Right lobe of liver (tissue), 6 donors: ENCODE results near the gene MTREX. TPM values are rescaled to one million over a fixed set of nuclear protein-coding genes. Genes with fewer than 3 reads are reported as not detected.

Experiments used
- ATAC-seq, 4 donors: fragments of 200-7000 bp; cut with Tn5 transposase; one replicate each; pipeline ENCODE4 v1.9.1; 2020; ENCODE audit warnings: mild to moderate bottlenecking in 4 of 4, moderate library complexity in 4 of 4
- DNase-seq, 3 donors: peaks; one replicate each; pipeline ENCODE4 v3.0.0-alpha.2; 2020
- H3K27ac ChIP-seq, 3 donors: fragments of 200-600 bp; one replicate each; pipeline ENCODE4 v1.8.0; 2022
- H3K27me3 ChIP-seq, 2 donors: fragments of 200-600 bp; one replicate each; pipeline ENCODE4 v1.8.0; 2022
- H3K36me3 ChIP-seq, 4 donors: fragments of 200-600 bp; sonication (generic) in 1 of 4; one replicate each; pipeline versions ENCODE4 v1.5.1 to v1.8.0; 2017 to 2022; ENCODE audit warnings: control low read depth in 1 of 4
- H3K4me1 ChIP-seq, 4 donors: fragments of 200-600 bp; sonication (generic) in 1 of 4; one replicate each; pipeline versions ENCODE4 v1.5.1 to v1.8.0; 2017 to 2022; ENCODE audit warnings: control low read depth in 1 of 4
- H3K4me3 ChIP-seq, 3 donors: fragments of 200-600 bp; one replicate each; pipeline ENCODE4 v1.8.0; 2022
- H3K9me3 ChIP-seq, 4 donors: fragments of 200-600 bp; sonication (generic) in 1 of 4; one replicate each; pipeline versions ENCODE4 v1.5.1 to v1.8.0; 2017 to 2022; ENCODE audit warnings: control low read depth in 1 of 4
- POLR2A ChIP-seq: fragments of 450-650 bp; IDR thresholded peaks from one replicate; pipeline ENCODE4 v1.6.1; 2017; ENCODE audit warnings: antibody characterized with exemption, mild to moderate bottlenecking
- WGBS: methylation state at CpG from one replicate; pipeline ENCODE4 v1.1.6; 2018; ENCODE audit warnings: low coverage, low lambda C conversion rate; ENCODE audit not compliant: insufficient coverage; ENCODE audit errors: missing lambda C conversion rate; 5-methylcytosine and 5-hydroxymethylcytosine counted together
- intact Hi-C, 2 donors: fragments of 100-400 bp; cut with DNase I; formaldehyde crosslinking; loops; one replicate each; pipeline versions ENCODE4 v1.11.2 to v1.14.1; 2022
- total RNA-seq, 6 experiments: library from RNA; depleted of rRNA in 2 of 6; stranded (reverse); fragments of >200 nt in 2 of 6; fragmentation: NEBNext Ultra II Directional in 3 of 6; extraction: Animal tissue kit (Norgen Biotek cat#: 25700) in 3 of 6; gene quantifications; one replicate each; pipeline versions ENCODE4 v1.1.0 to v1.2.4, GENCODE V29; 2016 to 2023
- TF ChIP-seq, protein P1 (sequence below), 4 donors: fragments of 200-600 bp in 3 of 4; fragments of 450-650 bp in 1 of 4; IDR thresholded peaks; one replicate each; pipeline versions ENCODE4 v1.5.1 to v1.8.0; 2016 to 2022; ENCODE audit warnings: antibody characterized with exemption in 4 of 4, mild to moderate bottlenecking in 2 of 4
- donor health status: DM: no; HTN: yes; CAD: no.
- donor health status: DM: no; HTN: no; CAD: no.
- donor health status: DM: no; HTN: no; CAD: no.
- donor health status: DM: no; HTN: yes; CAD: no.
- donor health status: DM: no; HTN: yes; CAD: no.

MTREX gene
- total RNA-seq, 6 experiments from 2014 or later = 24.7 to 42.4 (median 31.9) TPM

DNA sequence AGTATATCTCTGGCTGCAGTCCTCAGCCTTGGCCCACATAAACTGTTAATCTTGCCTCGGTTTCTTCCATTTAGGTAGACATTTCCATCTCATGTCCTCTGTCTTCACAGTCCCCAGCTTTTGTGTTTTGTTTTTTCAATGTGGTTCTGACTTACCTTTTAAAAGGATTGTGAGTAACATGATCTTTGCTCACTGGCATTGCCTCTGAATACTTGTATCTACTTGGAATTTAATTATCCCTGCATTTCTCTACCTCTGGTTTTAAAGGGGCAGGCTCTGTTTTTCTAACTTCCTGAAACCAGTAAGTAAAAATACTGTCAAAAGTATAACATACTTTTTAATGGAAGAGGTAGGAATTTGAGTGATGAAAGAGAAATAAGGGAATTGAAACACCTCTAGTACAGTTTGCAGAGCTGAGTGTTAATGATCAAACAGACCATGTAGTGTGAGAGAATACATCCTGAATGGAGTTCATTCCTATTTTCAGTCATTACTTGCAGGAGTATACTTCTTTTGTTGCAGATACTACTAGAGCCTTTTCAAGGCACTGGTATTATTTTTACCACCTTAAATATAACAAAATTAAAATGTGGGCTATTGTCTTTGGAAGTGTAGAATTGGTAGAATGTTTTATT lies 62.6 kb downstream of the MTREX start:
- Histone ChIP-seq H3K27me3 (no peaks in the 10 kb centered on the region), H3K36me3 (peaks cover 0 to 6% (median 2%) of the 10 kb centered on the region in 4 donors), H3K9me3 (no peaks in the 10 kb centered on the region), H3K4me1 (peaks cover 0 to 1% (median 0%) of the 10 kb centered on the region in 4 donors), H3K27ac (no peak overlapping the region), H3K4me3 (no peak overlapping the region)
- intact Hi-C loops = no loop called here
- DNase-seq (no peak), ATAC-seq (peak in 2 of 4 donors; percentile 44 to 54)
- WGBS = 100% methylated on average over 1 of the region's 1 CpG
- TF ChIP-seq POLR2A = no peak
- TF ChIP-seq, protein P1, sequence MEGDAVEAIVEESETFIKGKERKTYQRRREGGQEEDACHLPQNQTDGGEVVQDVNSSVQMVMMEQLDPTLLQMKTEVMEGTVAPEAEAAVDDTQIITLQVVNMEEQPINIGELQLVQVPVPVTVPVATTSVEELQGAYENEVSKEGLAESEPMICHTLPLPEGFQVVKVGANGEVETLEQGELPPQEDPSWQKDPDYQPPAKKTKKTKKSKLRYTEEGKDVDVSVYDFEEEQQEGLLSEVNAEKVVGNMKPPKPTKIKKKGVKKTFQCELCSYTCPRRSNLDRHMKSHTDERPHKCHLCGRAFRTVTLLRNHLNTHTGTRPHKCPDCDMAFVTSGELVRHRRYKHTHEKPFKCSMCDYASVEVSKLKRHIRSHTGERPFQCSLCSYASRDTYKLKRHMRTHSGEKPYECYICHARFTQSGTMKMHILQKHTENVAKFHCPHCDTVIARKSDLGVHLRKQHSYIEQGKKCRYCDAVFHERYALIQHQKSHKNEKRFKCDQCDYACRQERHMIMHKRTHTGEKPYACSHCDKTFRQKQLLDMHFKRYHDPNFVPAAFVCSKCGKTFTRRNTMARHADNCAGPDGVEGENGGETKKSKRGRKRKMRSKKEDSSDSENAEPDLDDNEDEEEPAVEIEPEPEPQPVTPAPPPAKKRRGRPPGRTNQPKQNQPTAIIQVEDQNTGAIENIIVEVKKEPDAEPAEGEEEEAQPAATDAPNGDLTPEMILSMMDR (IDR thresholded peaks at IDR 0.05) = no peak

DNA sequence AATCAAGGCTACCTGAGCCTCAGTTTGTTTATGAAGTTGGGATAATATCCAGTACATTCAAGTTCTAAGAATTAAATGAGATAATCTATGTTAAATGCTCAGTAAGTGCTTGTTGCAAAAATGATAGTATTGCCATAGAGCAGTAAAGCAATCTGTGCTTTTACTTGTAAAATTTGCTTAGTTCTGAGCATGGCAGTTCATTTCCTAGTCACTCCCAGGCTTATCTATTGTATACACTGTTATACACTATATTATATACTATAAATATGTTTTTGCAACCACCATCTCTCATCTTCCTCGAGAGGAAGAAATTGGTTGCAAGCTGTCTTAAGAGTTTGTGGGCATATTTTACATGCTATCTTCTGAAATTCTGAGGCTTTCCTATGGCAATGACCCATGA lies 63.4 kb downstream of the MTREX start:
- intact Hi-C loops = no loop called here
- WGBS = 89% methylated on average over 1 of the region's 1 CpG
- no peaks in the 10 kb centered on the region for H3K9me3 ChIP-seq
- peaks cover 0 to 7% (median 2%) of the 10 kb centered on the region in 4 donors for H3K36me3 ChIP-seq
- H3K4me1 ChIP-seq = no peaks in the 10 kb centered on the region
- H3K4me3 ChIP-seq = no peak overlapping the region
- H3K27me3 ChIP-seq = no peaks in the 10 kb centered on the region
- ATAC-seq (no peak), DNase-seq (no peak)
- no peak overlapping the region for H3K27ac ChIP-seq
- TF ChIP-seq, protein P1 (IDR thresholded peaks at IDR 0.05) = no peak
- no peak for TF ChIP-seq POLR2A

DNA sequence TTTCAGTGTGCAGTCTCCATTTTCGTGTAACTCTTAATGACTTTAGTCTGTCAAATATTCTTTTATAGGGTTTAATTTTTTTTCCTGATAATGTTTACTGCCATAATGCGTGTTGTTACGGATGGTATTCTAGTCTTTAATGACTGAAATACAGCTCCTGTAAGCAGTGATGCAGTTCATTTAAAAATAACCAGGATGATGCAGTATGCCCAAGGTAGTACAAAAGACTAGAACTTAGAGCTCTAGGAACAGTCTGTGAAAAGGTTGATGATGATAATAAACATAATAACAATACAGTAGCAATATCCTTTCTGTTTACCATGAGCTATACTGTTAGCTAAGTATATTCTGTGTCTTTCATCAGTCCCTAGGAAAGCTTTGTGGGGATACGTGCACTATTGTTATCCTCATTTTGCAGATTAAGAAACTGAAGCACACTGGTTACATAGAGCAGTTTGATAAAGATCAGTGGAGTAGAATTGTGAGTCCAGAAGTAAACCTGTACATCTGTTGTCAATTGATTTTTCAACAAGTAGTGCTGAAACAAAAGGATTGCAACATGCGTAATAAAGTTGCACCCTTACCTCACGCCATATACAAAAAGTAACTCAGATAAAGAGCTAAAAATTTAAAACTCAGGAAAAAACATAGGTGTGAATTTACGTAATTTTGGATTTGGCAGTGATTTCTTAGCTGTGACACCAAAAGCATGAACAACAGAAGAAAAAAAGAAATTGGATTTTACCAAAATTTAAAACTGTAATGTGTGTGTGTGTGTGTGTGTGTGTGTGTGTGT lies 64.5 kb downstream of the MTREX start:
- Histone ChIP-seq H3K27ac (no peak overlapping the region), H3K4me1 (no peaks in the 10 kb centered on the region), H3K9me3 (no peaks in the 10 kb centered on the region), H3K27me3 (no peaks in the 10 kb centered on the region), H3K4me3 (no peak overlapping the region), H3K36me3 (peaks cover 0 to 3% (median 2%) of the 10 kb centered on the region in 4 donors)
- WGBS = 98% methylated on average over 7 of the region's 7 CpGs
- DNase-seq = no peak
- TF ChIP-seq, protein P1 (IDR thresholded peaks at IDR 0.05) = no peak
- TF ChIP-seq POLR2A = no peak
- intact Hi-C loops = no loop called here
- no peak for ATAC-seq

DNA sequence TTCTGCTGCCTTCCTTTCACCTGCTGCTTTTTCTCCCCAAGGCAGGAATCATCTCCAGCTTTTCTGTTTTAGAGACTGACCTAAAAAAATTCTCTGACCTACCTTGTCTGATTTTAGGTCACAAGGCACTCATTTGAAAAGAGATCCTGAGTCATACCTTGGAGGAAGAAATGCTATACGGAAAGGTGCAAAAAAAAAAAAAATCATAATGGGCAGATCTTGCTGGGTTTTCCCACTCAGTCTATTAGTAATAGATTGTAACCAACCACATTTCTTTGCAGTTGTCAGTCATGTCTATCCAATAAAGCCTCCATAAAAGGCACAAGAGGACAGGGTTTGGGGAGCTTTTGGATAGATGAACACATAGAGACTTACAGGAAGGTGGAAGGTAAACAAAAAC lies 70.0 kb downstream of the MTREX start:
- Histone ChIP-seq H3K36me3 (peaks cover 0 to 19% (median 3%) of the 10 kb centered on the region in 4 donors), H3K27ac (no peak overlapping the region), H3K27me3 (no peaks in the 10 kb centered on the region), H3K9me3 (no peaks in the 10 kb centered on the region), H3K4me1 (no peaks in the 10 kb centered on the region), H3K4me3 (no peak overlapping the region)
- TF ChIP-seq, protein P1 (IDR thresholded peaks at IDR 0.05) = no peak
- TF ChIP-seq POLR2A = no peak
- DNase-seq = no peak
- intact Hi-C loops = no loop called here
- WGBS = 83% methylated on average over 1 of the region's 1 CpG
- ATAC-seq = no peak
